ENCODE data around the gene TMEM258.
A peak's percentile ranks its signal among the peaks of the same experiment; 100 is the strongest.

The TMEM258 gene

GRCh38 chr11:61827571-61828378 lies 35.4 kb upstream of the TMEM258 start, which contains the start of gene FADS2 (continued):
- TF ChIP-seq ZNF280C (tag by site-specific recombination; IDR thresholded peaks at IDR 0.05) (no peak), ZFHX2 (tag by site-specific recombination; conservative IDR thresholded peaks at IDR 0.05) (peak; percentile 69), ZNF221 (tag by site-specific recombination; IDR thresholded peaks at IDR 0.05; ENCODE audit: borderline replicate concordance) (no peak), ZNF658 (tag by site-specific recombination; IDR thresholded peaks at IDR 0.05) (no peak), ZNF416 (tag by site-specific recombination; IDR thresholded peaks at IDR 0.05) (no peak), ZNF211 (tag by site-specific recombination; IDR thresholded peaks at IDR 0.05; ENCODE audit: low read depth) (no peak), TCF7L2 (IDR thresholded peaks at IDR 0.05; ENCODE audit: borderline replicate concordance, low read depth, low read length) (no peak), ZNF776 (tag by site-specific recombination; IDR thresholded peaks at IDR 0.05; ENCODE audit: borderline replicate concordance) (no peak), ZNF768 (tag by site-specific recombination; IDR thresholded peaks at IDR 0.05) (no peak), ZBTB7A (tag by site-specific recombination; IDR thresholded peaks at IDR 0.05; ENCODE audit: low read depth) (no peak), PRDM4 (tag by site-specific recombination; IDR thresholded peaks at IDR 0.05) (no peak), ZIC2 (tag by site-specific recombination; IDR thresholded peaks at IDR 0.05) (peak; percentile 74), ZNF302 (tag by site-specific recombination; IDR thresholded peaks at IDR 0.05; ENCODE audit: low read depth) (no peak), ZNF514 (tag by site-specific recombination; IDR thresholded peaks at IDR 0.05) (no peak), IKZF3 (tag by site-specific recombination; IDR thresholded peaks at IDR 0.05) (peak; percentile 92), ZNF670 (tag by site-specific recombination; IDR thresholded peaks at IDR 0.05; ENCODE audit: low read depth) (no peak), ZNF518A (tag by site-specific recombination; conservative IDR thresholded peaks at IDR 0.05; ENCODE audit: low read depth) (no peak)
- TF ChIP-seq, protein P1, sequence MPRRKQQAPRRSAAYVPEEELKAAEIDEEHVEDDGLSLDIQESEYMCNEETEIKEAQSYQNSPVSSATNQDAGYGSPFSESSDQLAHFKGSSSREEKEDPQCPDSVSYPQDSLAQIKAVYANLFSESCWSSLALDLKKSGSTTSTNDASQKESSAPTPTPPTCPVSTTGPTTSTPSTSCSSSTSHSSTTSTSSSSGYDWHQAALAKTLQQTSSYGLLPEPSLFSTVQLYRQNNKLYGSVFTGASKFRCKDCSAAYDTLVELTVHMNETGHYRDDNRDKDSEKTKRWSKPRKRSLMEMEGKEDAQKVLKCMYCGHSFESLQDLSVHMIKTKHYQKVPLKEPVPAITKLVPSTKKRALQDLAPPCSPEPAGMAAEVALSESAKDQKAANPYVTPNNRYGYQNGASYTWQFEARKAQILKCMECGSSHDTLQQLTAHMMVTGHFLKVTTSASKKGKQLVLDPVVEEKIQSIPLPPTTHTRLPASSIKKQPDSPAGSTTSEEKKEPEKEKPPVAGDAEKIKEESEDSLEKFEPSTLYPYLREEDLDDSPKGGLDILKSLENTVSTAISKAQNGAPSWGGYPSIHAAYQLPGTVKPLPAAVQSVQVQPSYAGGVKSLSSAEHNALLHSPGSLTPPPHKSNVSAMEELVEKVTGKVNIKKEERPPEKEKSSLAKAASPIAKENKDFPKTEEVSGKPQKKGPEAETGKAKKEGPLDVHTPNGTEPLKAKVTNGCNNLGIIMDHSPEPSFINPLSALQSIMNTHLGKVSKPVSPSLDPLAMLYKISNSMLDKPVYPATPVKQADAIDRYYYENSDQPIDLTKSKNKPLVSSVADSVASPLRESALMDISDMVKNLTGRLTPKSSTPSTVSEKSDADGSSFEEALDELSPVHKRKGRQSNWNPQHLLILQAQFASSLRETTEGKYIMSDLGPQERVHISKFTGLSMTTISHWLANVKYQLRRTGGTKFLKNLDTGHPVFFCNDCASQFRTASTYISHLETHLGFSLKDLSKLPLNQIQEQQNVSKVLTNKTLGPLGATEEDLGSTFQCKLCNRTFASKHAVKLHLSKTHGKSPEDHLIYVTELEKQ (tag by site-specific recombination; IDR thresholded peaks at IDR 0.05; ENCODE audit: borderline replicate concordance) = no peak
- TF ChIP-seq, protein P2, sequence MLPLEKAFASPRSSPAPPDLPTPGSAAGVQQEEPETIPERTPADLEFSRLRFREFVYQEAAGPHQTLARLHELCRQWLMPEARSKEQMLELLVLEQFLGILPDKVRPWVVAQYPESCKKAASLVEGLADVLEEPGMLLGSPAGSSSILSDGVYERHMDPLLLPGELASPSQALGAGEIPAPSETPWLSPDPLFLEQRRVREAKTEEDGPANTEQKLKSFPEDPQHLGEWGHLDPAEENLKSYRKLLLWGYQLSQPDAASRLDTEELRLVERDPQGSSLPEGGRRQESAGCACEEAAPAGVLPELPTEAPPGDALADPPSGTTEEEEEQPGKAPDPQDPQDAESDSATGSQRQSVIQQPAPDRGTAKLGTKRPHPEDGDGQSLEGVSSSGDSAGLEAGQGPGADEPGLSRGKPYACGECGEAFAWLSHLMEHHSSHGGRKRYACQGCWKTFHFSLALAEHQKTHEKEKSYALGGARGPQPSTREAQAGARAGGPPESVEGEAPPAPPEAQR (tag by site-specific recombination; IDR thresholded peaks at IDR 0.05) = no peak
- TF ChIP-seq, protein P3, sequence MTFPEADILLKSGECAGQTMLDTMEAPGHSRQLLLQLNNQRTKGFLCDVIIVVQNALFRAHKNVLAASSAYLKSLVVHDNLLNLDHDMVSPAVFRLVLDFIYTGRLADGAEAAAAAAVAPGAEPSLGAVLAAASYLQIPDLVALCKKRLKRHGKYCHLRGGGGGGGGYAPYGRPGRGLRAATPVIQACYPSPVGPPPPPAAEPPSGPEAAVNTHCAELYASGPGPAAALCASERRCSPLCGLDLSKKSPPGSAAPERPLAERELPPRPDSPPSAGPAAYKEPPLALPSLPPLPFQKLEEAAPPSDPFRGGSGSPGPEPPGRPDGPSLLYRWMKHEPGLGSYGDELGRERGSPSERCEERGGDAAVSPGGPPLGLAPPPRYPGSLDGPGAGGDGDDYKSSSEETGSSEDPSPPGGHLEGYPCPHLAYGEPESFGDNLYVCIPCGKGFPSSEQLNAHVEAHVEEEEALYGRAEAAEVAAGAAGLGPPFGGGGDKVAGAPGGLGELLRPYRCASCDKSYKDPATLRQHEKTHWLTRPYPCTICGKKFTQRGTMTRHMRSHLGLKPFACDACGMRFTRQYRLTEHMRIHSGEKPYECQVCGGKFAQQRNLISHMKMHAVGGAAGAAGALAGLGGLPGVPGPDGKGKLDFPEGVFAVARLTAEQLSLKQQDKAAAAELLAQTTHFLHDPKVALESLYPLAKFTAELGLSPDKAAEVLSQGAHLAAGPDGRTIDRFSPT (tag by site-specific recombination; IDR thresholded peaks at IDR 0.05) = 0 out of 2 replicates have a peak, but pooled peaks have one; percentile 25
- TF ChIP-seq, protein P4, sequence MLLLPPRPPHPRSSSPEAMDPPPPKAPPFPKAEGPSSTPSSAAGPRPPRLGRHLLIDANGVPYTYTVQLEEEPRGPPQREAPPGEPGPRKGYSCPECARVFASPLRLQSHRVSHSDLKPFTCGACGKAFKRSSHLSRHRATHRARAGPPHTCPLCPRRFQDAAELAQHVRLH (tag by site-specific recombination; IDR thresholded peaks at IDR 0.05) = no peak

All from HEK293 (cell line).